Fibroblast of the aortic adventitia (primary cell): ENCODE measurements around the gene YARS1. TPM values are rescaled to one million over a fixed set of nuclear protein-coding genes. Genes with fewer than 3 reads are reported as not detected.
"Not testable (repeated sequence)": the region's sequence is repeated elsewhere in the genome, so short reads cannot be mapped to it uniquely, and the experiment has no call there.

Source experiments
- DNase-seq: peaks from one replicate; pipeline ENCODE4 v3.0.0-alpha.2; 2010; ENCODE audit warnings: low read depth
- H3K4me3 ChIP-seq: 2 replicates; pipeline ENCODE4 v1.5.1; 2011; ENCODE audit warnings: low read depth, mild to moderate bottlenecking, control low read depth, low read length, moderate library complexity
- CTCF ChIP-seq: IDR thresholded peaks from 2 replicates; pipeline ENCODE4 v1.5.1; 2011; ENCODE audit warnings: mild to moderate bottlenecking, low read length, control low read depth, inconsistent platforms; ENCODE audit not compliant: insufficient read depth
- total RNA-seq: library from RNA; depleted of rRNA; stranded (reverse); fragments of >200 nt; gene quantifications from 2 replicates; pipeline ENCODE4 v1.2.3, GENCODE V29; 2012; ENCODE audit warnings: low replicate concordance

The YARS1 gene
- total RNA-seq, 1 donor, result 186 TPM

DNA sequence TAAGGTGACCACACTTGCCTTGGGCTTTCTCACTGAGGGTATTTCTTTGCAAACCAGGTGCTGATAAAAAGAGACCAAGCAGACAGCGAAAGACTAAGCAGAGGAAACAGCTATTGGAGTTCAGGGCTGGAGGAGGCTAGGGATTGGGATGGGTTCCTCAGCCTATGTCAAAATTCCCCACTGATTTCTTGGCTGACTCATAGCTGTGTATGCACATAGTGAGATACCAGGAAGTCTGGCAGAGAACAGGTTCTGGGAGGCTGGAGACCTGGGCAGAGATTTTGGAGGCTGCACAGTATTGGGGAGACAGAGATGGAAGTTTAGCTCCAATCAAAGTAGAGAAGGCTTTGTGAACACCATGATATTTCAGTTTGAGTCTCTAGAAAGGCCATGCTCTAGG, 25.3 kb downstream of the YARS1 start:
- TF ChIP-seq CTCF, result no peak
- peak; percentile 70 for DNase-seq

DNA sequence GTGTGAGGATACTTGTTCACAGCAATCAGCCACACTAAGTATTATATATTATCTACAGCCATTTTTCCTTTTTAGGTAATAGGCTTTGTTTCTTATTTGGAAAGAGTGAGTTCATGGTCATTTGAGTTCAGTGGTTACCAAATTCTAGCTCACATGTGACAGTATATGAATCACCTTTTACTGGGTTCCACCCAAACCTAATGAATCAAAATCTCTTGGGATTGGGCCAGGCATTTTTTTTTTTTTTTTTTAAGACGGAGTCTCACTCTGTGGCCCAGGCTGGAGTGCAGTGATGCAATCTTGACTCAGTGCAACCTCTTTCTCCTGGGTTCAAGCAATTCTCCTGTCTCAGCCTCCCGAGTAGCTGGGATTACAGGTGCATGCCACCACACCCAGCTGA, 27.8 kb downstream of the YARS1 start:
- not testable (repeated sequence) for H3K4me3 ChIP-seq
- peak; percentile 96 for DNase-seq

More for the DNA sequence above, 25.3 kb downstream of the YARS1 start:
- no peak overlapping the region for H3K4me3 ChIP-seq

- peak; percentile 36 for TF ChIP-seq CTCF
- H3K4me3 ChIP-seq, result no peak overlapping the region
- peak; percentile 44 for DNase-seq
Measured at GRCh38 chr1:32786856-32787255, 30.3 kb downstream of the YARS1 start.

DNA sequence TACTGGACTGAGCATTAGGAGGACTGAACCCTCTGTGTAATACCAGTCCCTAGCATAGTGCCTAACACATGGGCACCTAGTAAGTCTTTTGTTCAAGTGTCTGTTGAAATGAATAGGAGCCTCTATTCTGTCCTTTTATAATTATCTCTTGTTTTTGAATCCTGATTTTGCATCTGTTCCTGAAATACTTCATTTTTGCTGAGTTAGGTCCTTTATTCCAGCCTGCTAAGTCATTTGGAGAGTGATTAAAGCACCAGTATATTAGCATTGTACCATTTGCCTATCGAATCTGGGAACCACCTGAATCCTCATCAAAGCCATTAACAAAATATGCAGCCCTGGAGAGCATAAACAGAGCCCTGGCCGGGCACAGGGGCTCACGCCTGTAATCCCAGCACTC, 32.3 kb downstream of the YARS1 start:
- no peak for TF ChIP-seq CTCF
- H3K4me3 ChIP-seq, result no peak overlapping the region
- no peak for DNase-seq

DNA sequence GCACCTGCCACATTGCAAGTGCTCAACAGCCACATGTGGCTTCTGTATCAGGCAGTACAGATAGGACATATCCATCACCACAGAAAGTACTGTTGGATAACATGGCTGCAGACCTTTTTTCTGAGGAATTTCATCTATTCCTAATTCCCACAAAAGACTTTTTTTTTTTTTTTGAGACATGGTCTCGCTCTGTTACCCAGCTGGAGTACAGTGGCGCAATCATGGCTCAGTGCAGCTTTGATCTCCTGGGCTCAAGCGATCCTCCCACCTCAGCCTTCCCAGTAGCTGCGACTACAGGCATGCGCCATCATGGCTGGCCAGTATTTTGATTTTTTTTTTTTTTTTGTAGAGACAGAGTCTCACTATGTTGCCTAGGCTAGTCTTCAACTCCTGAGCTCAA, 33.3 kb downstream of the YARS1 start:
- no peak overlapping the region for H3K4me3 ChIP-seq

GRCh38 chr1:32782086-32782485, 35.1 kb downstream of the YARS1 start:
- no peak overlapping the region for H3K4me3 ChIP-seq
- TF ChIP-seq CTCF, result no peak
- DNase-seq, result no peak

More for the DNA sequence above, 33.3 kb downstream of the YARS1 start:
- no peak for DNase-seq
- TF ChIP-seq CTCF, result no peak

GRCh38 chr1:32780628-32781234, 36.4 kb downstream of the YARS1 start:
- TF ChIP-seq CTCF, result no peak
- no peak overlapping the region for H3K4me3 ChIP-seq
- DNase-seq, result no peak
